Liver (tissue), 9 donors: ENCODE results near the gene KRTAP3-3. TPM values are rescaled to one million over a fixed set of nuclear protein-coding genes. Genes with fewer than 3 reads are reported as not detected.

ENCODE experiments used
- DNase-seq: peaks from one replicate; pipeline ENCODE4 v3.0.0-alpha.2; 2017; ENCODE audit warnings: low spot score
- H3K27ac ChIP-seq, 2 donors: one replicate each; pipeline ENCODE4 v1.7.0; 2013; ENCODE audit warnings: inconsistent platforms in 2 of 2, low read length in 2 of 2, control low read depth in 1 of 2, low read depth in 1 of 2, mild to moderate bottlenecking in 1 of 2
- H3K27me3 ChIP-seq, 4 donors: one replicate each; pipeline versions ENCODE4 v1.6.1 to v1.7.0; 2013; ENCODE audit warnings: low read length in 3 of 4, inconsistent platforms in 1 of 4, mild to moderate bottlenecking in 1 of 4, moderate library complexity in 1 of 4; ENCODE audit not compliant: control insufficient read depth in 4 of 4, insufficient read depth in 4 of 4
- H3K36me3 ChIP-seq, 4 donors: one replicate each; pipeline versions ENCODE4 v1.6.1 to v1.7.0; 2013; ENCODE audit warnings: low read length in 3 of 4, mild to moderate bottlenecking in 3 of 4, low read depth in 1 of 4, moderate library complexity in 1 of 4; ENCODE audit not compliant: control insufficient read depth in 4 of 4, insufficient read depth in 3 of 4
- H3K4me1 ChIP-seq, 4 donors: one replicate each; pipeline versions ENCODE4 v1.6.1 to v1.7.0; 2013; ENCODE audit warnings: low read length in 3 of 4, mild to moderate bottlenecking in 3 of 4, moderate library complexity in 1 of 4; ENCODE audit not compliant: control insufficient read depth in 4 of 4, insufficient read depth in 4 of 4
- H3K4me3 ChIP-seq, 3 donors: one replicate each; pipeline versions ENCODE4 v1.6.1 to v1.7.0; 2013; ENCODE audit warnings: low read length in 3 of 3, control low read depth in 1 of 3, low read depth in 1 of 3, mild to moderate bottlenecking in 1 of 3
- H3K9ac ChIP-seq, 2 donors: one replicate each; pipeline ENCODE4 v1.7.0; 2013; ENCODE audit warnings: low read length in 2 of 2, mild to moderate bottlenecking in 2 of 2, moderate library complexity in 2 of 2, control low read depth in 1 of 2, low read depth in 1 of 2
- H3K9me3 ChIP-seq, 4 donors: one replicate each; pipeline versions ENCODE4 v1.6.1 to v1.7.0; 2013; ENCODE audit warnings: low read length in 3 of 4; ENCODE audit not compliant: control insufficient read depth in 4 of 4
- EGR1 ChIP-seq, 2 donors: IDR thresholded peaks; 2 replicates each; pipeline ENCODE4 v1.6.1; 2016 to 2018; ENCODE audit warnings: antibody characterized with exemption in 2 of 2, low read depth in 2 of 2
- FOXA1 ChIP-seq: IDR thresholded peaks from 2 replicates; pipeline ENCODE4 v1.6.1; 2016; ENCODE audit warnings: antibody characterized with exemption
- HNF4G ChIP-seq: IDR thresholded peaks from 2 replicates; pipeline ENCODE4 v1.6.1; 2016; ENCODE audit warnings: antibody characterized with exemption
- JUND ChIP-seq, 2 donors: IDR thresholded peaks; 2 replicates each; pipeline ENCODE4 v1.6.1; 2016; ENCODE audit warnings: antibody characterized with exemption in 2 of 2
- NR2F2 ChIP-seq: IDR thresholded peaks from 2 replicates; pipeline ENCODE4 v1.6.1; 2016; ENCODE audit warnings: antibody characterized with exemption
- RAD21 ChIP-seq, 2 donors: IDR thresholded peaks; 2 replicates each; pipeline ENCODE4 v1.6.1; 2016; ENCODE audit warnings: antibody characterized with exemption in 2 of 2, mild to moderate bottlenecking in 2 of 2
- RXRA ChIP-seq, 2 donors: IDR thresholded peaks; 2 replicates each; pipeline ENCODE4 v1.6.1; 2017 to 2018; ENCODE audit warnings: antibody characterized with exemption in 2 of 2, mild to moderate bottlenecking in 1 of 2
- YY1 ChIP-seq: IDR thresholded peaks from 2 replicates; pipeline ENCODE4 v1.6.1; 2016; ENCODE audit warnings: antibody characterized with exemption, mild to moderate bottlenecking
- WGBS: extraction: QIAGEN DNeasy Blood & Tissue Kit; methylation state at CpG from one replicate; pipeline ENCODE4 v1.1.7; 2013; 5-methylcytosine and 5-hydroxymethylcytosine counted together
- polyA plus RNA-seq, 2 donors: library from polyadenylated mRNA; stranded (reverse) in 1 of 2; unstranded in 1 of 2; fragments of 200-250 nt in 1 of 2; fragments of >200 nt in 1 of 2; fragmentation: Nextera tagmentation in 1 of 2; extraction: Ambion mirVana in 1 of 2; gene quantifications; one replicate each; pipeline versions ENCODE4 v1.2.1 to v1.2.3, GENCODE V29; 2013 to 2015
- total RNA-seq, 2 donors: library from RNA; depleted of rRNA; stranded (reverse); fragments of >200 nt; gene quantifications; one replicate each; pipeline ENCODE4 v1.2.3, GENCODE V29; 2014
- TF ChIP-seq, protein P1 (sequence below): fragments of 150-350 bp; IDR thresholded peaks from 2 replicates; pipeline ENCODE4 v1.5.1; 2017; ENCODE audit warnings: improper control_type of control experiment, low read depth, low read length; ENCODE audit not compliant: missing input control
- TF ChIP-seq, protein P2 (sequence below): IDR thresholded peaks from 2 replicates; pipeline ENCODE4 v1.6.1; 2016; ENCODE audit warnings: antibody characterized with exemption
- TF ChIP-seq, protein P3 (sequence below): IDR thresholded peaks from 2 replicates; pipeline ENCODE4 v1.6.1; 2016; ENCODE audit warnings: antibody characterized with exemption
- TF ChIP-seq, protein P4 (sequence below): IDR thresholded peaks from 2 replicates; pipeline ENCODE4 v1.6.1; 2016; ENCODE audit warnings: antibody characterized with exemption, mild to moderate bottlenecking
- donor health status: healthy.
- donor health status: healthy.
- donor health status: healthy.
- donor health status: healthy.
- donor health status: healthy.

KRTAP3-3 gene
- total and polyA plus RNA-seq, 4 donors: not detected

DNA sequence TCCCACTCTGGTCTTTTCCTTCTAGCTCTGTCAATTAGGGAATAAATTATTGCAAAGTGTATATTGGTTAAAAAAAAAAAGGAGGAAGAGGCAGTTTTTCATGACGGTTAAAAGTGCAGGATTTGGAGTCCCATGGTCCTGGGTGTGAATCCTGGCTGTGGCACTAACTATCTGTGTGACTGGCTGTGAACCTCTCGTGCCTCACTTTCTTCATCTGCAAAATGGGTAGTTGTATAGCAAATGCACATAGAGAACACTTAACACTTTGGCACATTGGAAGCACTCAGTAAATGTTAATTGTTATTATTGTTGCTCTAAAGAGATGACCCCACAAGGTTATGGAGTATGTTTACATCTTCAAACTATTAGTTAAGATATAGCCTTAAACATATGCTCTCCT lies 46.0 kb downstream of the KRTAP3-3 start:
- Histone ChIP-seq H3K4me1 (no peaks in the 10 kb centered on the region), H3K27me3 (peaks cover 0 to 18% (median 4%) of the 10 kb centered on the region in 4 donors), H3K4me3 (no peak overlapping the region), H3K27ac (no peak overlapping the region), H3K36me3 (no peaks in the 10 kb centered on the region), H3K9me3 (no peaks in the 10 kb centered on the region), H3K9ac (no peak overlapping the region)
- no peak for DNase-seq
- 71% methylated on average over 2 of the region's 2 CpGs for WGBS
- TF ChIP-seq RAD21 (IDR thresholded peaks at IDR 0.05): no peak
- TF ChIP-seq YY1: no peak
- no peak for TF ChIP-seq FOXA1

DNA sequence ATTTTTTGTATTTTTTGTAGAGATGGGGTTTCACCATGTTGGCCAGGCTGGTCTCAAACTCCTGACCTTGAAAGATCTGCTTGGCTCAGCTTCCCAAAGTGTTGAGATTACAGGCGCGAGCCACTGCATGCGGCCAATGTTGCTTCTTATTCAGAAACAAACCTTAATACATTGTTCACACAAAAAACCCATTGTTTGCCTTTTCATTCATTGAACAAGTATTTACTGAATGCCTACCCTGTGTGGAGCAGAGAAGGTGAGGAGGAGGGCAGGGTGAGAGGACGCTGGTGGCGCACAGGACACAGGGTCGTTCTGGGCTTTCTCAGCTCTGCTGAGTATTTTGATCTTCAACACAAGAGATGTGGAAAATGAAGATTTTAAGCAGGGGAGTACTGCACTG lies 48.5 kb downstream of the KRTAP3-3 start:
- Histone ChIP-seq H3K4me3 (no peak overlapping the region), H3K27me3 (peaks cover 0 to 18% (median 4%) of the 10 kb centered on the region in 4 donors), H3K27ac (no peak overlapping the region), H3K4me1 (no peaks in the 10 kb centered on the region), H3K9ac (no peak overlapping the region), H3K36me3 (no peaks in the 10 kb centered on the region), H3K9me3 (no peaks in the 10 kb centered on the region)
- TF ChIP-seq, protein P1, sequence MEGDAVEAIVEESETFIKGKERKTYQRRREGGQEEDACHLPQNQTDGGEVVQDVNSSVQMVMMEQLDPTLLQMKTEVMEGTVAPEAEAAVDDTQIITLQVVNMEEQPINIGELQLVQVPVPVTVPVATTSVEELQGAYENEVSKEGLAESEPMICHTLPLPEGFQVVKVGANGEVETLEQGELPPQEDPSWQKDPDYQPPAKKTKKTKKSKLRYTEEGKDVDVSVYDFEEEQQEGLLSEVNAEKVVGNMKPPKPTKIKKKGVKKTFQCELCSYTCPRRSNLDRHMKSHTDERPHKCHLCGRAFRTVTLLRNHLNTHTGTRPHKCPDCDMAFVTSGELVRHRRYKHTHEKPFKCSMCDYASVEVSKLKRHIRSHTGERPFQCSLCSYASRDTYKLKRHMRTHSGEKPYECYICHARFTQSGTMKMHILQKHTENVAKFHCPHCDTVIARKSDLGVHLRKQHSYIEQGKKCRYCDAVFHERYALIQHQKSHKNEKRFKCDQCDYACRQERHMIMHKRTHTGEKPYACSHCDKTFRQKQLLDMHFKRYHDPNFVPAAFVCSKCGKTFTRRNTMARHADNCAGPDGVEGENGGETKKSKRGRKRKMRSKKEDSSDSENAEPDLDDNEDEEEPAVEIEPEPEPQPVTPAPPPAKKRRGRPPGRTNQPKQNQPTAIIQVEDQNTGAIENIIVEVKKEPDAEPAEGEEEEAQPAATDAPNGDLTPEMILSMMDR: no peak
- TF ChIP-seq NR2F2: no peak
- TF ChIP-seq RXRA (IDR thresholded peaks at IDR 0.05): no peak
- TF ChIP-seq EGR1 (IDR thresholded peaks at IDR 0.05; ENCODE audit: low read depth in 2 of 2): no peak
- TF ChIP-seq, protein P2, sequence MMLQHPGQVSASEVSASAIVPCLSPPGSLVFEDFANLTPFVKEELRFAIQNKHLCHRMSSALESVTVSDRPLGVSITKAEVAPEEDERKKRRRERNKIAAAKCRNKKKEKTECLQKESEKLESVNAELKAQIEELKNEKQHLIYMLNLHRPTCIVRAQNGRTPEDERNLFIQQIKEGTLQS: no peak
- TF ChIP-seq HNF4G: no peak
- TF ChIP-seq, protein P3, sequence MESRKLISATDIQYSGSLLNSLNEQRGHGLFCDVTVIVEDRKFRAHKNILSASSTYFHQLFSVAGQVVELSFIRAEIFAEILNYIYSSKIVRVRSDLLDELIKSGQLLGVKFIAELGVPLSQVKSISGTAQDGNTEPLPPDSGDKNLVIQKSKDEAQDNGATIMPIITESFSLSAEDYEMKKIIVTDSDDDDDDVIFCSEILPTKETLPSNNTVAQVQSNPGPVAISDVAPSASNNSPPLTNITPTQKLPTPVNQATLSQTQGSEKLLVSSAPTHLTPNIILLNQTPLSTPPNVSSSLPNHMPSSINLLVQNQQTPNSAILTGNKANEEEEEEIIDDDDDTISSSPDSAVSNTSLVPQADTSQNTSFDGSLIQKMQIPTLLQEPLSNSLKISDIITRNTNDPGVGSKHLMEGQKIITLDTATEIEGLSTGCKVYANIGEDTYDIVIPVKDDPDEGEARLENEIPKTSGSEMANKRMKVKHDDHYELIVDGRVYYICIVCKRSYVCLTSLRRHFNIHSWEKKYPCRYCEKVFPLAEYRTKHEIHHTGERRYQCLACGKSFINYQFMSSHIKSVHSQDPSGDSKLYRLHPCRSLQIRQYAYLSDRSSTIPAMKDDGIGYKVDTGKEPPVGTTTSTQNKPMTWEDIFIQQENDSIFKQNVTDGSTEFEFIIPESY: no peak
- no peak for TF ChIP-seq JUND (IDR thresholded peaks at IDR 0.05)
- TF ChIP-seq, protein P4, sequence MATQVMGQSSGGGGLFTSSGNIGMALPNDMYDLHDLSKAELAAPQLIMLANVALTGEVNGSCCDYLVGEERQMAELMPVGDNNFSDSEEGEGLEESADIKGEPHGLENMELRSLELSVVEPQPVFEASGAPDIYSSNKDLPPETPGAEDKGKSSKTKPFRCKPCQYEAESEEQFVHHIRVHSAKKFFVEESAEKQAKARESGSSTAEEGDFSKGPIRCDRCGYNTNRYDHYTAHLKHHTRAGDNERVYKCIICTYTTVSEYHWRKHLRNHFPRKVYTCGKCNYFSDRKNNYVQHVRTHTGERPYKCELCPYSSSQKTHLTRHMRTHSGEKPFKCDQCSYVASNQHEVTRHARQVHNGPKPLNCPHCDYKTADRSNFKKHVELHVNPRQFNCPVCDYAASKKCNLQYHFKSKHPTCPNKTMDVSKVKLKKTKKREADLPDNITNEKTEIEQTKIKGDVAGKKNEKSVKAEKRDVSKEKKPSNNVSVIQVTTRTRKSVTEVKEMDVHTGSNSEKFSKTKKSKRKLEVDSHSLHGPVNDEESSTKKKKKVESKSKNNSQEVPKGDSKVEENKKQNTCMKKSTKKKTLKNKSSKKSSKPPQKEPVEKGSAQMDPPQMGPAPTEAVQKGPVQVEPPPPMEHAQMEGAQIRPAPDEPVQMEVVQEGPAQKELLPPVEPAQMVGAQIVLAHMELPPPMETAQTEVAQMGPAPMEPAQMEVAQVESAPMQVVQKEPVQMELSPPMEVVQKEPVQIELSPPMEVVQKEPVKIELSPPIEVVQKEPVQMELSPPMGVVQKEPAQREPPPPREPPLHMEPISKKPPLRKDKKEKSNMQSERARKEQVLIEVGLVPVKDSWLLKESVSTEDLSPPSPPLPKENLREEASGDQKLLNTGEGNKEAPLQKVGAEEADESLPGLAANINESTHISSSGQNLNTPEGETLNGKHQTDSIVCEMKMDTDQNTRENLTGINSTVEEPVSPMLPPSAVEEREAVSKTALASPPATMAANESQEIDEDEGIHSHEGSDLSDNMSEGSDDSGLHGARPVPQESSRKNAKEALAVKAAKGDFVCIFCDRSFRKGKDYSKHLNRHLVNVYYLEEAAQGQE: no peak
- TF ChIP-seq FOXA1: no peak
- 78% methylated on average over 6 of the region's 6 CpGs for WGBS
- no peak for DNase-seq
